Stimulated activated CD8-positive, alpha-beta memory T cell treated with anti-CD3 and anti-CD28 coated beads, Interleukin-4, amount 100 ng/mL, for 48 hours (primary cell): ENCODE data around the gene SAA2.
A peak's percentile ranks its signal among the peaks of the same experiment; 100 is the strongest.
"Not testable (repeated sequence)": the region's sequence is repeated elsewhere in the genome, so short reads cannot be mapped to it uniquely, and the experiment has no call there.

Source experiments
- DNase-seq: peaks from one replicate; pipeline ENCODE4 v3.0.0-alpha.2; 2020

Gene SAA2

GRCh38 chr11:18246379-18247190 is 1.9 kb downstream of the SAA2 start:
- peak; percentile 30 for DNase-seq

- DNase-seq = no peak
These were observed 3.1 kb downstream of the SAA2 start for GRCh38 chr11:18245396-18245795.

- DNase-seq = peak; percentile 73
These were observed 4.6 kb downstream of the SAA2 start for GRCh38 chr11:18243783-18244362.

GRCh38 chr11:18239655-18240054 is 8.8 kb downstream of the SAA2 start:
- DNase-seq = no peak

GRCh38 chr11:18236664-18237356 is 11.7 kb downstream of the SAA2 start, which contains the start of gene SAA4:
Gene SAA4, minus strand, starts transcription at chr11:18236802. Its CDS starts 876 bp downstream, at chr11:18235926.
- no peak for DNase-seq

- no peak for DNase-seq
These were observed 12.8 kb downstream of the SAA2 start for GRCh38 chr11:18235394-18236334.

GRCh38 chr11:18233912-18234311 is 14.6 kb downstream of the SAA2 start:
- no peak for DNase-seq

GRCh38 chr11:18230859-18231258 is 17.6 kb downstream of the SAA2 start:
- DNase-seq = no peak

- DNase-seq = no peak
These were observed 19.0 kb downstream of the SAA2 start for GRCh38 chr11:18229501-18229900.

- DNase-seq = no peak
These were observed 22.6 kb downstream of the SAA2 start for GRCh38 chr11:18225913-18226312.

- no peak for DNase-seq
These were observed 24.7 kb downstream of the SAA2 start for GRCh38 chr11:18223591-18224387.

GRCh38 chr11:18222814-18223421 is 25.6 kb downstream of the SAA2 start:
- no peak for DNase-seq

- no peak for DNase-seq
These were observed 27.1 kb downstream of the SAA2 start for GRCh38 chr11:18221274-18221876.

GRCh38 chr11:18209058-18209457 is 39.4 kb downstream of the SAA2 start:
- DNase-seq = no peak

- DNase-seq = no peak
These were observed 43.7 kb downstream of the SAA2 start for GRCh38 chr11:18204771-18205170.

- no peak for DNase-seq
These were observed 44.2 kb downstream of the SAA2 start for GRCh38 chr11:18204220-18204619.

- DNase-seq = no peak
These were observed 44.7 kb downstream of the SAA2 start for GRCh38 chr11:18203723-18204122.

- DNase-seq = not testable (repeated sequence)
These were observed 50.7 kb downstream of the SAA2 start for GRCh38 chr11:18197738-18198137.

GRCh38 chr11:18196532-18196931 is 51.9 kb downstream of the SAA2 start:
- no peak for DNase-seq
